SK-N-SH (cell line): ENCODE data around the gene PARN.
"Not testable (repeated sequence)": the region's sequence is repeated elsewhere in the genome, so short reads cannot be mapped to it uniquely, and the experiment has no call there.

Experiments
- JUND ChIP-seq: IDR thresholded peaks from 2 replicates; pipeline ENCODE4 v1.4.0; 2012
- MXI1 ChIP-seq: IDR thresholded peaks from 2 replicates; pipeline ENCODE4 v1.6.1; 2012; ENCODE audit warnings: mild to moderate bottlenecking, low read depth, low read length, improper control_type of control experiment
- NFIC ChIP-seq: IDR thresholded peaks from 2 replicates; pipeline ENCODE4 v1.4.0; 2012; ENCODE audit warnings: borderline replicate concordance
- POLR2AphosphoS5 ChIP-seq: IDR thresholded peaks from 2 replicates; pipeline ENCODE4 v1.6.1; 2012; ENCODE audit warnings: low read depth, low read length
- RAD21 ChIP-seq: IDR thresholded peaks from 2 replicates; pipeline ENCODE4 v1.6.1; 2012; ENCODE audit warnings: mild to moderate bottlenecking, low read length
- RFX5 ChIP-seq: IDR thresholded peaks from 2 replicates; pipeline ENCODE4 v1.6.1; 2012; ENCODE audit warnings: mild to moderate bottlenecking, improper control_type of control experiment, low read length
- RXRA ChIP-seq: IDR thresholded peaks from 2 replicates; pipeline ENCODE4 v1.4.0; 2012; ENCODE audit warnings: low read depth, mild to moderate bottlenecking, borderline replicate concordance
- TF ChIP-seq, protein P1 (sequence below): fragments of 200-600 bp; sonication (generic); IDR thresholded peaks from 2 replicates; pipeline ENCODE4 v1.6.1; 2017; ENCODE audit warnings: antibody characterized with exemption, mild to moderate bottlenecking, moderate library complexity
- TF ChIP-seq, protein P2 (sequence below): IDR thresholded peaks from 2 replicates; pipeline ENCODE4; 2012

DNA sequence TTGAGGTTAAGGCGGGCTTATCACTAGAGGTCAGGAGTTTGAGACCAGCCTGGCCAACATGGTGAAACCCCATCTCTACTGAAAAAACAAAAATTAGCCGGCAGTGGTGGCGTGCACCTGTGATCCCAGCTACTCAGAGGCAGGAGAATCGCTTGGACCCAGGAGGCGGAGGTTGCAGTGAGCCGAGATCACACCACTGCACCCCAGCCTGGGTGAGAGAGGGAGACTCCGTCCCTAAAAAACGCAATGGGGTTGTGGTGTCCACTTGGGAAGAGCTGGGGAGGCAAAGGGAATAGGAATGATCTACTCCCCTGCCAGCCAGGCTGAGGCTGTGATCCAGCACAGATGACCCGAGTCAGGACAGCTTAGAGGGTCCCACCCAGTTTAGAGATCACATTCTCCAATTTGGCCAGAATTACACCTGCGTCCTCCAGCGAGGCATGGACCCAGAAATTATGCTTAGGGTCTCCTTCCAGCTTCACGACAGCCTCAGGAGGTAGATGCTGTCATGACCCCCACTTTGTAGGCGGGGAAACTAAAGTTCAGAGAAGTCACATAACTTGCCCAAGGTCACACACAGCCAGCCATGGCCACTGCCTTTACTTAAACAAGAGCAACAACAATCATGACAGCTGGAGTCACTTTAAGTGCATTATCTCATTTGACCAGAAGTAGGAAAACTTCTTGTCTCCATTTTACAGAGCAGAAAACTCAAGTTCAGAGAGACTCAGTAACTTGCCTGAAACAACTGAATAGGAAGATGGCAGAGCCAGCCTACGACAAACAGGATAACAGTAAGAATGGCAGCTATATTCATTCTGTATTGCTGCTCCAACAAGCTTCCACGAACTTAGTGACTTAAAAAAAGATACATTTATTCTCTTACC lies 227.7 kb downstream of the PARN start:
- not testable (repeated sequence) for TF ChIP-seq MXI1, JUND, POLR2AphosphoS5, RAD21, NFIC, RFX5, RXRA
- TF ChIP-seq, protein P1, sequence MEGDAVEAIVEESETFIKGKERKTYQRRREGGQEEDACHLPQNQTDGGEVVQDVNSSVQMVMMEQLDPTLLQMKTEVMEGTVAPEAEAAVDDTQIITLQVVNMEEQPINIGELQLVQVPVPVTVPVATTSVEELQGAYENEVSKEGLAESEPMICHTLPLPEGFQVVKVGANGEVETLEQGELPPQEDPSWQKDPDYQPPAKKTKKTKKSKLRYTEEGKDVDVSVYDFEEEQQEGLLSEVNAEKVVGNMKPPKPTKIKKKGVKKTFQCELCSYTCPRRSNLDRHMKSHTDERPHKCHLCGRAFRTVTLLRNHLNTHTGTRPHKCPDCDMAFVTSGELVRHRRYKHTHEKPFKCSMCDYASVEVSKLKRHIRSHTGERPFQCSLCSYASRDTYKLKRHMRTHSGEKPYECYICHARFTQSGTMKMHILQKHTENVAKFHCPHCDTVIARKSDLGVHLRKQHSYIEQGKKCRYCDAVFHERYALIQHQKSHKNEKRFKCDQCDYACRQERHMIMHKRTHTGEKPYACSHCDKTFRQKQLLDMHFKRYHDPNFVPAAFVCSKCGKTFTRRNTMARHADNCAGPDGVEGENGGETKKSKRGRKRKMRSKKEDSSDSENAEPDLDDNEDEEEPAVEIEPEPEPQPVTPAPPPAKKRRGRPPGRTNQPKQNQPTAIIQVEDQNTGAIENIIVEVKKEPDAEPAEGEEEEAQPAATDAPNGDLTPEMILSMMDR, result not testable (repeated sequence)
- TF ChIP-seq, protein P2, sequence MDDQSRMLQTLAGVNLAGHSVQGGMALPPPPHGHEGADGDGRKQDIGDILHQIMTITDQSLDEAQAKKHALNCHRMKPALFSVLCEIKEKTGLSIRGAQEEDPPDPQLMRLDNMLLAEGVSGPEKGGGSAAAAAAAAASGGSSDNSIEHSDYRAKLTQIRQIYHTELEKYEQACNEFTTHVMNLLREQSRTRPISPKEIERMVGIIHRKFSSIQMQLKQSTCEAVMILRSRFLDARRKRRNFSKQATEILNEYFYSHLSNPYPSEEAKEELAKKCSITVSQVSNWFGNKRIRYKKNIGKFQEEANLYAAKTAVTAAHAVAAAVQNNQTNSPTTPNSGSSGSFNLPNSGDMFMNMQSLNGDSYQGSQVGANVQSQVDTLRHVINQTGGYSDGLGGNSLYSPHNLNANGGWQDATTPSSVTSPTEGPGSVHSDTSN, result not testable (repeated sequence)
